ENCODE data around the gene HS2ST1.
"Not testable (repeated sequence)": the region's sequence is repeated elsewhere in the genome, so short reads cannot be mapped to it uniquely, and the experiment has no call there.

Gene HS2ST1

DNA sequence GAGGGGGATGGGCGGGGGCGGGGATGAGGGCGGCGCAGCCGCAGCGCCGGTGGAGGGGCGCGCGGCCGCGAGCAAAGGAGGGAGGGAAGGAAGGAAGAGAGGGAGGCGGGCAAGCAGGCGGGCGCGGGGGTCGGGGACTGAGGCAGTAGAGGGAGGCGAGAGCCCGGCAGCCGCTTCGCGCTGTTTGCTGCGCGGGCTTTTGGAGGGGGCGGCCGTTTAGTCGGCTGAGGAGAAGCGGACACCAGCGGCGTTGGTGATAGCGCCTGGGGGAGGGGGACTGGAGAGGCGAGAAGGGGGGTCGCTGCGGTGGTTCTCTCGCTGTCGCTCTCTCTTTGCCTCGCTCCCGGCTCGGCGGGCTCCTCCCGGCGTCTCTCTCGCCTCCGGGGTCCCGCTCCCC is at the start of gene HS2ST1:
Gene HS2ST1 (plus strand): TSS at position 35 of the 397 bp plus-strand sequence.
- no peak for DNase-seq

DNA sequence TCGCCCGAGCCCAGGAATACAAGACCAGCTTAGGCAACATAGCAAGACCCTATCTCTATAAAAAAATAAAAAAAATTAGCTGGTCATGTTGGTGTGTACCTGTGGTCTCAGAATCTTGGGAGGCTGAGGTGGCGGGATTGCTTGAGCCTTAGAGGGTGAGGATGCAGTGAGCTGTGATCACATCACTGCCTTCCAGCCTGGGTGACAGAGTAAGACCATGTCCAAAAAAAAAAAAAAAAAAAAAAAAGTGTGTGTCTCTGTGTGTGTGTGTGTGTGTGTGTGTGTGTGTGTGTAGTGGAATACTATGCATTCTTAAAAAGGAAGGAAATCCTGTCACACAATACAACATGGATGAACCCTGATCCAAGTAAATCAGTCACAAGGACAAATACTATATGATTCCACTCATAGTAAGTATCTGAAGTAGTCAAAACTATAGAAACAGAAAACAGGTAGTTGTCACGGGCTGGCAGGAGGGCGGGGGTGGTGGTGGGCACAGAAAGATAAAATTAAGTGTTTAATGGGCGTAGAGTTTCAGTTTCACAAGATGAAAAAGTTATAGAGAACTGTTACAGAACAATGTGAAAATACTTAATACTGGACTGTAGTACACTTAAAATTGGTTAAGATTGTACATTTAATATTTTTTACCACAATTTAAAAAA is 48.3 kb upstream of the HS2ST1 start:
- DNase-seq: no peak

DNA sequence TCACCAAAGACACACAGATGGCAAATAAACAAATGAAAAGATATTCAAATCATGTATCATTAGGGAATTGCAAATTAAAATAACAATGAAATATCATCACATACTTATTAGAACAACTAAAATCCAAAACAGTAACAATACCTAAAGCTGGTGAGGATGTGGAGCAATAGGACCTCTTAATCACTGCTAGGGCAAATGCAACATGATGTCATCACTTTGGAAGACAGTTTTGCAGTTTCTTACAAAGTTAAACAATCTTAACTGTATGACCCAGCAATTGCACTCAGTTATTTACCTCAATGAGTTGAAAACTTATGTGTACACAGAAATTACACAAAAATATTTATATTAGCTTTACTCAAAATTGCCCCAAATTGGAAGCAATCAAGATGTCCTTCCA is 47.8 kb upstream of the HS2ST1 start:
- DNase-seq: no peak

DNA sequence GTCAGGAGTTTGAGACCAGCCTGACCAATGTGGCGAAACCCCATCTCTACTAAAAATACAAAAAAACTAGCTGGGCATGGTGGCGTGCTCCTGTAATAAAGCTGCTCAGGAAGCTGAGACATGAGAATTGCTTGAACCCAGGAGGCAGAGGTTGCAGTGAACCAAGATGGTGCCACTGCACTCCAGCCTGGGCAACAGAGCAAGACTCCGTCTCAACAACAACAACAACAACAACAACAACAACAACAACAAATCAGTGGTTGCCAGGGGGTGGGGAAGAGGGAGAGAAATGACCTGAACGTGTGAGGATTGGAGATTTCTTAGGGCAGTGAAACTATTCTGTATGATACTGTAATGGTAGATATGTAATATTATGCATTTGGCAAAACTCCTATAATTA is 47.2 kb upstream of the HS2ST1 start:
- DNase-seq: not testable (repeated sequence)

- no peak for DNase-seq
Measured at GRCh38 chr1:86868477-86868876, 46.0 kb upstream of the HS2ST1 start.

DNA sequence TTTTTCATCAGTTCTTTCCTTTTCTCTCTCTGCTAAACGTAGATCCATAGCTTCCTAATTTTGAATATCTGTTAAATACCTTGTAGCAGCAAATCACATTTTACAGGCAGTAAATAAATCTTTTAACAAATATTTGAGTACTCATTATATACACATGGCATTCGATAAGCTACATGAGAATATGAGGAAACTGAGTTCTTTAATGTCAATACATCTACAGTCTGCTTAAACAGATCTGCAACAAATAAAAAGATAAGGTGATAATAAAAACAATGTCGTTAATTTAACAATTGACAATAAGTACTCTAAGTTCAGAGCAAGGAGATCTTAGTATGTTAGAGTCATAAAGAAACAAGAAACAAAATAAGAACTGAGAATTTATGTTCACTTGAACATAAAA is 43.4 kb upstream of the HS2ST1 start:
- no peak for DNase-seq

DNA sequence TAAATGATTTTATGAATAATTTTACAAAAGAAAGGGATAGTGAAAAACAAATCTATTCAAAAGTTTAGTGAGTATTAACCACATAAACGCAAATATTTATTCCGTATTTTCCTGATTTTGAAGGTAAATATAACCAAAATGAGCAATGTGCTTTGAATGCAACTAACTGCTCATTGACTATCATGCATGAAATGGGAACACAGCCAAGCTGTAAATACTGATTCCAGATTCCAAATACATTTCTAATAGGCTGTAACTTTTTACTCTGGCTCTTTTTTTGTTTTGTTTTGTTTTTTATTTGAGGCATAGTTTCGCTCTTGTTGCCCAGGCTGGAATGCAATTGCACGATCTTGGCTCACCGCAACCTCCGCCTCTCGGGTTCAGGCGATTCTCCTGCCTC is 42.3 kb upstream of the HS2ST1 start:
- DNase-seq: no peak

DNA sequence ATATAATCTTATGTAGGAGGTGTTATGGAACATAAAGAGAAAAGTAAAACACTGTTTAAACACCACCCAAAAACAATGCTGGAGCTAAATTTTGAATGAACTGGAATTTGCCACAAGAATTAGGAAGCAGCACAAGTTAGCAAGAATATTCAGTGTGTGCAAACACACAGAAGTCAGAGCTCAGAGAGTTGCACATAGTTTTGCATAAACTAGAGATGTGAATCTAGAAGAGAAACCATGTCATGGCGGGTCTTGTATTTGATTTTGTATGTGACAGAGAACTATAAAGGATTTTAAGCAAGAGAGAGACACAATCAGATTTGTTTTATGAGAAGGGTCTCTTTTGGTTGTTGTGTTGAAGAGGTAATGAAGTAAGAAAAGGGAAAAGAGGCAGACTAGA is 38.7 kb upstream of the HS2ST1 start:
- no peak for DNase-seq

DNA sequence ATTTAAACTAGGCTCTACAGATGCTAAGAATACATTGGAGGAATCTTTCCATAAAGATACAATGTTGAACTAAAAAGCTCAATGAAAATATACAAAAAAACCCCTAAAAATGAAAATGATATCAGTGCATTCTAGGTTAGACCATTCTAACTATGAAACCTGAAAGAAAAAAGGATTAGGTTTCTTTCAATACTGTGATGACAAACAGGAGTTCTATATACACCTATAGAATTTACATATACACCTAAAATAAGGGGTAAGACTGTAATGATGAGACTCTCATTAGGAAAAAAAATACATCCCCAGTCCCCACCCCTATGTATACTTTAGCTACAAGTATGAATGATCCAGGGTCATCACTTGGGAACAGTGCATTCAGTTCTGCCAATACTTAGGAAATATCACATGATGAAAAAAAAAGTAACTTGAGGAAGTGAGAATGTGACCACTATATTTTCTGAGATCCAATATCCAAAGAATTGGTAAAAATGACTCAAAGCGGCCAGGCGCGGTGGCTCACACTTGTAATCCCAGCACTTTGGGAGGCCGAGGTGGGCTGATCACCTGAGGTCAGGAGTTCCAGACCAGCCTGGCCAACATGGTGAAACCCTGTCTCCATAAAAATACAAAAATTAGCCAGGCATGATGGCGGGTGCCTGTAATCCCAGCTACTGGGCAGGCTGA is 26.8 kb upstream of the HS2ST1 start:
- no peak for DNase-seq

DNA sequence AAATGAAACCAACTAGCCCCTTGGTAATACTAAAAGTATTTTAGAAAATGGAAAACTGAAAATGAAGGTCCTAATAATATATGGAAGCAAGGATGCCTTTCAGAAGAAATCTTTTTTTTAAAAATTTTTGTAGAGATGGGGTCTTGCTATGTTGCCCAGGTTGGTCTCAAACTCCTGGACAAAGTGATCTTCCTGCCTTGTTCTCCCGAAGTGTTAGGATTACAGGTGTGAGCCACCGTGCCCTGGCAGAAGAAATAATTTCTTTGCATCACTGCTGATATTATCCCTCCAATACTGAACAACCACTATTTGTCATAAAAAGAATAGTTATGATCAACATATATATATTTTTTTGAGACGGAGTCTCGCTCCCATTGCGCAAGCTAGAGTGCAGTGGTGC is 26.1 kb upstream of the HS2ST1 start:
- no peak for DNase-seq

- DNase-seq: not testable (repeated sequence)
Measured at GRCh38 chr1:86899401-86899800, 15.0 kb upstream of the HS2ST1 start.

GRCh38 chr1:86905875-86906274 is 8.6 kb upstream of the HS2ST1 start:
- no peak for DNase-seq

DNA sequence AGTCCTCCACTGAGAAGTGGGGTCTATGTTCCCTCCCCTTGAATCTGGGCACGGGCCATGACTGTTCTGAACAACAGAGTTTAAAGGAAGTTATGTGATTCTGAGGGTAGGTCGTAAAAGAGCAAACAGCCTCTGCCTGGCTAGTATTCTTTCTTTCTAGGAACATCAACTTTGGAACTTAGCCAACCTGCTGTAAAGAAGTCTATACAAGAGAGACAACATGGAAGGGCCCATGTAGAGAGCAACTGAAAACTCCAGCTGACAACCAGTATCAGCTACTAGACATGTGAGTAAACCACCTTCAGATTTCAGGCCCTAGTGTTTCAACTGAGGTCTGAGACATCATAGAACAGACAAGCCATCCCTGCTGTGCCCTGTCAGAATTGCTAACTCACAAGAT is 8.0 kb upstream of the HS2ST1 start:
- DNase-seq: no peak

GRCh38 chr1:86912281-86912900 is 2.0 kb upstream of the HS2ST1 start:
- no peak for DNase-seq

- DNase-seq: peak in 1 of 2 experiments; percentile 23
Measured at GRCh38 chr1:86913399-86913895, 988 bp upstream of the HS2ST1 start.

DNA sequence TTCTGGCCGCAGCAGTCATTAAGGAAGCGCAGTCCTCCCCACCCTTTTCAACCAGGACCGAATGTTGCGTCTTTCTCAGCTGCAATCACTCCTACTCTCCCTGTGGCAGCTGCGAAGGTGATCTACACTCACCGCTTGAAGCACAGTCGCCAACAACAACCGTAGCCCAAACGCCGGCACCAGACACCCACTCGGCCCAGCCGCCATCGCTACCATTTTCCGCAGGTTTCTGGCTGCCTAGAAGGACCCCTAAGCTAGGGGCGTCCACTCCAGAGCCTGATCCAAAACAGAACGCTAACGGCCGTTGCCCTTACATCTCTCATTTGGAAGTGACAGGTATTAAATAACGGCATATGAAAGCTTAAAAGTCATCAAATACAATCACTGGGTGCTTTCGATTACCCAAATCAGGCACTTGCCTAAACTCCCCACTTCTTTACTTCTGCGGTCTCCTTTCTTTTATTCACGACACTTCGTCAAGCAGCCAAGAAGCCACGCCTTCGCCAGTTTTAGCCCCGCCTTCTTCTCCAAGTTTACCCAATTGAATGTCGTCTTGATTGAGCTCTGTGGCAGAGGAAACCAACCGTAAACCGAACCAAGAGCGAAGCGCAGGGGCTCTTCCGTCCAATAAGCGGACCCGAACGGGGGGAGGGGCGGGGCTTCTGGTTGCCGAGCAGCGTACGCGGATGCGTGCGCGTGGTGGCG is 387 bp upstream of the HS2ST1 start, which contains the start of gene SELENOF:
Gene SELENOF (minus strand): TSS at position 231 of the 705 bp plus-strand sequence. CDS start 15 bp downstream, at position 216.
- DNase-seq: peak; percentile 93 to 98

DNA sequence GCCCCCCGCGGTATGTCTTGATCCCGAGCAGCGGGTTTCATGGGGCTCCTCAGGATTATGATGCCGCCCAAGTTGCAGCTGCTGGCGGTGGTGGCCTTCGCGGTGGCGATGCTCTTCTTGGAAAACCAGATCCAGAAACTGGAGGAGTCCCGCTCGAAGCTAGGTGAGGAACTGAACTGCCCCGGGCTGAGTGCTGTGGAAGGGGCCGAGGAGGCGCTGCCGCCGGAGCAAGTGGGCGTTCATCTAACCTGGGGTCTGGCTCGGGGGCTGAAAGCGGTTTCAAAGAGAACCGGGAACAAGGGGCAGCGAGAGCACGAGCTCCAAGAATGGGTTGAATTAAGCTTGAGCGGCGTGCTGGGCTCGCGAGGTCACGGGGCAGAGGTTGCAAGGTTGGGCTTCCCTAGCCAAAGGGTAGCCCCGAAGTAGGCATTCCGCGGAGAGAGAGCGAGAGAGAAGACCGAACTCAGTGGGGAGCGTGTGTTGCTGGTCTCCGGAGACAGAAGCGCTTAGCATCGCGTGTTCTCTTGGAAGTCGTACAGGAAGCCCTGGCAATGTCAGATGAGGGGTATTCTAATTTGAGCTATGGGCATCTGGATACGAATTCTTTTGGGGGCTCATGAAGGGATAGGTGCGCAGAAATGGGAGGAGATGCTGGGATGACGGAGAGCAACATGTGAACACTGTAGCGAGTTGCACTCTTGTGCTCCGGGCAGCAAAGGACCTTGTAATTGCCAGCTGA is 732 bp downstream of the HS2ST1 start:
- peak in 1 of 2 experiments; percentile 47 for DNase-seq

- no peak for DNase-seq
Measured at GRCh38 chr1:86915737-86916235, 1.4 kb downstream of the HS2ST1 start.

GRCh38 chr1:86916752-86917151 is 2.3 kb downstream of the HS2ST1 start:
- DNase-seq: no peak

DNA sequence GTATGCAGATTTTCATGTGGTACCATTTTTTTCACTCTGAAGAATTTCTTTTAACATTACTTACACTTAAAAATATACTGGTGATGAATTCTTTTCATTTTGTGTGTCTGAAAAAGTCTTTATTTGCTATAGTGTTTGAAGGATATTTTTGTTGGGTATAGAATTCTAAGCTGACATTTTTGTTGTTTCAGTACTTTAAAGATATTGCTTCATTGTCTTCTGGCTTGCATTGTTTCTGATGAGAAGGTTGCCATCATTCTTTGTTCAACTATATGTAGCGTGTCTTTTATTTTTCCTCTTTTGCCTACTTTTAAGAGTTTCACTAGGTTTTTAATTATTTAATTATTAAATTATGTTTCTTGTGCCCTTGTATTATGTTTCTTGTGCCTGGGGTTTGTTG is 8.0 kb downstream of the HS2ST1 start:
- no peak for DNase-seq

DNA sequence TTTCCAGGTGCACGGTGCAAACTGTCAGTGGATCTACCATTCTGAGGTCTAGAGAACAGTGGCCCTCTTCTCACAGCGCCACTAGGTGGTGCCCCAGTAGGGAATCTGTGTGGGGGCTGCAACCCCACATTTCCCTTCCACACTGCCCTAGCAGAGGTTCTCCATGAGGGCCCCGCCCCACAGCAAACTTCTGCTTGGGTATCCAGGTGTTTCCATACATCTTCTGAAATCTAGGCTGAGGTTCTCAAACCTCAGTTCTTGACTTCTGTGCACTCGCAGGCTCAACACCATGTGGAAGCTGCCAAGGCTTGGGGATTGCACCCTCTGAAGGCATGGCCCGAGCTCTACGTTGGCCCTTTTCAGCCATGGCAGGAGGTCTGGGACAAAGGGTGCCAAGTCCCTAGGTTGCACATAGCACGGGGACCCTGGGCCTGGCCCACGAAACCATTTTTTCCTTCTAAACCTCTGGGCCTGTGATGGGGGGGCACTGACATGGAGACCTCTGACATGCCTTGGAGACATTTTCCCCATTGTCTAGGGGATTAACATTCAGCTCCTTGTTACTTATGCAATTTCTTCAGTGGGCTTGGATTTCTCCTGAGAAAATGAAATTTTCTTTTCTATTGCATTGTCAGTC is 10.0 kb downstream of the HS2ST1 start:
- no peak for DNase-seq

DNA sequence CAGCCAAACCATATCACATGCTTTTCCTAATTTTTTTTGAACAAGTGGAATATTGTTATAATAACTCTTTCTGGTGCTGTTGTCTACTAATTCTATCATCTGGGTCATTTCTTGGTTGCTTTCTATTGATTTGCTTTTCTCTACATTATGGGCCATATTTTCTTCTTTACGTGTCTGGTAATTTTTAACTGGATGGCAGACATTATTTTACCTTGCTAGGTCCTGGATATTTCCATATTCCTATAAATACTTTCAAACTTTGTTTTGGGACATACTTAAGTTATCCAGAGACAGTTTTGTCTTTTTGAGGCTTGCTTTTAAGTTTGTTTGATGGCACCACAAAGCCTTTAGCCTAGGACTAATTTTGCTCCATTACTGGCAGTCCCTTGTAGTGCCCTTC is 11.3 kb downstream of the HS2ST1 start:
- DNase-seq: no peak

Data from SW 1271 (cell line).